ENCODE measurements around the gene CCN2. TPM values are rescaled to one million over a fixed set of nuclear protein-coding genes. Genes with fewer than 3 reads are reported as not detected.
A peak's percentile ranks its signal among the peaks of the same experiment; 100 is the strongest.

CCN2 gene
- total RNA-seq, 8 experiments from 2014 or later, result 0.56 to 293 (median 3.0) TPM

- peaks cover 10 to 24% of the 10 kb centered on the region in 2 donors for H3K4me1 ChIP-seq (replicated peaks in 1 of 2)
- WGBS, 10 experiments, result 7 to 95% (median 83%) methylated on average over 2 to 11 of the region's 18 CpGs; no CpG with 5 or more reads in 1 of the 10 experiments
- peak overlapping the region in 2 of 5 donors; percentile 3 to 55 for H3K4me3 ChIP-seq
- no peak for ATAC-seq (replicated peaks in 6 of 8)
- in situ Hi-C loops (cut with MboI; ENCODE audit: low pct_unique_long_range_greater_than_20kb in 2 of 9, low sequenced_read_pairs in 9 of 9, unreplicated experiment in 9 of 9), result loop anchor here in 1 of 9 experiments (25.0 kb wide), 1 partner anchor 263 kb away; no protein-coding TSS in a partner anchor
- H3K27ac ChIP-seq, result no peak overlapping the region
Observed at GRCh38 chr6:131948692-131949619, 2.2 kb downstream of the CCN2 start.

- H3K27ac ChIP-seq, result no peak overlapping the region
- 33 to 94% (median 86%) methylated on average over 1 to 3 of the region's 3 CpGs for WGBS, 10 experiments
- in situ Hi-C loops (cut with MboI; ENCODE audit: low pct_unique_long_range_greater_than_20kb in 2 of 9, low sequenced_read_pairs in 9 of 9, unreplicated experiment in 9 of 9), result loop anchor here in 1 of 9 experiments (25.0 kb wide), 1 partner anchor 264 kb away; no protein-coding TSS in a partner anchor
- ATAC-seq (replicated peaks in 6 of 8), result no peak
- H3K4me1 ChIP-seq (replicated peaks in 1 of 2), result peaks cover 10 to 21% of the 10 kb centered on the region in 2 donors
- peak overlapping the region in 1 of 5 donors; percentile 12 for H3K4me3 ChIP-seq
Observed at GRCh38 chr6:131947986-131948661, 3.0 kb downstream of the CCN2 start.

GRCh38 chr6:131946992-131947955, 3.9 kb downstream of the CCN2 start:
- in situ Hi-C loops (cut with MboI; ENCODE audit: low pct_unique_long_range_greater_than_20kb in 2 of 9, low sequenced_read_pairs in 9 of 9, unreplicated experiment in 9 of 9), result loop anchor here in 1 of 9 experiments (25.0 kb wide), 1 partner anchor 265 kb away; no protein-coding TSS in a partner anchor
- no peak for ATAC-seq (replicated peaks in 6 of 8)

GRCh38 chr6:131946404-131946991, 4.7 kb downstream of the CCN2 start:
- H3K4me1 ChIP-seq (replicated peaks in 1 of 2), result peaks cover under 1 to 7% of the 10 kb centered on the region in 2 donors
- ATAC-seq (replicated peaks in 6 of 8), result no peak
- in situ Hi-C loops (cut with MboI; ENCODE audit: low pct_unique_long_range_greater_than_20kb in 2 of 9, low sequenced_read_pairs in 9 of 9, unreplicated experiment in 9 of 9), result loop anchor here in 1 of 9 experiments (25.0 kb wide), 1 partner anchor 266 kb away; no protein-coding TSS in a partner anchor
- WGBS, 10 experiments, result 67 to 100% (median 81%) methylated on average over 1 to 5 of the region's 5 CpGs; no CpG with 5 or more reads in 1 of the 10 experiments
- no peak overlapping the region for H3K27ac ChIP-seq
- no peak overlapping the region for H3K4me3 ChIP-seq

More at GRCh38 chr6:131946992-131947955, 3.9 kb downstream of the CCN2 start:
- peak overlapping the region in 1 of 5 donors; percentile 3 for H3K4me3 ChIP-seq
- WGBS, 10 experiments, result 14 to 96% (median 71%) methylated on average over 3 to 6 of the region's 6 CpGs
- H3K4me1 ChIP-seq (replicated peaks in 1 of 2), result peaks cover 8 to 15% of the 10 kb centered on the region in 2 donors
- no peak overlapping the region for H3K27ac ChIP-seq

- Histone ChIP-seq H3K4me1 (replicated peaks in 1 of 2) (peaks cover 0 to 7% of the 10 kb centered on the region in 2 donors), H3K4me3 (no peak overlapping the region), H3K27ac (no peak overlapping the region)
- in situ Hi-C loops (cut with MboI; ENCODE audit: low pct_unique_long_range_greater_than_20kb in 2 of 9, low sequenced_read_pairs in 9 of 9, unreplicated experiment in 9 of 9), result loop anchor here in 1 of 9 experiments (25.0 kb wide), 1 partner anchor 266 kb away; no protein-coding TSS in a partner anchor
- WGBS, 10 experiments, result 86 to 100% (median 96%) methylated on average over 1 of the region's 1 CpG; no CpG with 5 or more reads in 2 of the 10 experiments
- ATAC-seq (replicated peaks in 6 of 8), result no peak
Observed at GRCh38 chr6:131945971-131946370, 5.2 kb downstream of the CCN2 start.

- H3K4me1 ChIP-seq (replicated peaks in 1 of 2), result peaks cover 8 to 13% of the 10 kb centered on the region in 2 donors
- 18 to 100% (median 78%) methylated on average over 2 to 7 of the region's 8 CpGs for WGBS, 10 experiments
- peak in 5 of 8 experiments; percentile 29 to 82 (median 53) for ATAC-seq (replicated peaks in 6 of 8)
- in situ Hi-C loops (cut with MboI; ENCODE audit: low pct_unique_long_range_greater_than_20kb in 2 of 9, low sequenced_read_pairs in 9 of 9, unreplicated experiment in 9 of 9), result loop anchor here in 1 of 9 experiments (25.0 kb wide), 1 partner anchor 274 kb away; no protein-coding TSS in a partner anchor
- H3K4me3 ChIP-seq, result no peak overlapping the region
- H3K27ac ChIP-seq, result no peak overlapping the region
Observed at GRCh38 chr6:131937703-131938631, 13.2 kb downstream of the CCN2 start.

- WGBS, 10 experiments, result 0 to 62% (median 38%) methylated on average over 1 to 2 of the region's 2 CpGs; no CpG with 5 or more reads in 3 of the 10 experiments
- H3K27ac ChIP-seq, result no peak overlapping the region
- in situ Hi-C loops (cut with MboI; ENCODE audit: low pct_unique_long_range_greater_than_20kb in 2 of 9, low sequenced_read_pairs in 9 of 9, unreplicated experiment in 9 of 9), result loop anchor here in 1 of 9 experiments (25.0 kb wide), 1 partner anchor 275 kb away; no protein-coding TSS in a partner anchor
- no peak overlapping the region for H3K4me3 ChIP-seq
- peaks cover 8 to 13% of the 10 kb centered on the region in 2 donors for H3K4me1 ChIP-seq (replicated peaks in 1 of 2)
- ATAC-seq (replicated peaks in 6 of 8), result peak in 4 of 8 experiments; percentile 19 to 99 (median 74)
Observed at GRCh38 chr6:131937226-131937625, 13.9 kb downstream of the CCN2 start.

GRCh38 chr6:131936156-131936555, 15.0 kb downstream of the CCN2 start:
- Histone ChIP-seq H3K4me1 (replicated peaks in 1 of 2) (peaks cover 8 to 13% of the 10 kb centered on the region in 2 donors), H3K4me3 (no peak overlapping the region), H3K27ac (no peak overlapping the region)
- 57 to 100% (median 90%) methylated on average over 2 to 4 of the region's 4 CpGs; no CpG with 5 or more reads in 1 of the 10 experiments for WGBS, 10 experiments
- in situ Hi-C loops (cut with MboI; ENCODE audit: low pct_unique_long_range_greater_than_20kb in 2 of 9, low sequenced_read_pairs in 9 of 9, unreplicated experiment in 9 of 9), result loop anchor here in 1 of 9 experiments (25.0 kb wide), 1 partner anchor 276 kb away; no protein-coding TSS in a partner anchor
- no peak for ATAC-seq (replicated peaks in 6 of 8)

GRCh38 chr6:131931063-131931750, 20.0 kb downstream of the CCN2 start:
- ATAC-seq (replicated peaks in 6 of 8), result peak in 1 of 8 experiments; percentile 41
- H3K4me3 ChIP-seq, result no peak overlapping the region
- in situ Hi-C loops (cut with MboI; ENCODE audit: low pct_unique_long_range_greater_than_20kb in 2 of 9, low sequenced_read_pairs in 9 of 9, unreplicated experiment in 9 of 9), result loop anchor here in 1 of 9 experiments (25.0 kb wide), 1 partner anchor 281 kb away; no protein-coding TSS in a partner anchor
- 33 to 100% (median 95%) methylated on average over 1 to 2 of the region's 2 CpGs; no CpG with 5 or more reads in 4 of the 10 experiments for WGBS, 10 experiments
- H3K4me1 ChIP-seq (replicated peaks in 1 of 2), result no peaks in the 10 kb centered on the region
- no peak overlapping the region for H3K27ac ChIP-seq

GRCh38 chr6:131929976-131930375, 21.2 kb downstream of the CCN2 start:
- no peak for ATAC-seq (replicated peaks in 6 of 8)
- H3K4me1 ChIP-seq (replicated peaks in 1 of 2), result no peaks in the 10 kb centered on the region
- H3K27ac ChIP-seq, result no peak overlapping the region
- in situ Hi-C loops (cut with MboI; ENCODE audit: low pct_unique_long_range_greater_than_20kb in 2 of 9, low sequenced_read_pairs in 9 of 9, unreplicated experiment in 9 of 9), result loop anchor here in 1 of 9 experiments (25.0 kb wide), 1 partner anchor 282 kb away; no protein-coding TSS in a partner anchor
- H3K4me3 ChIP-seq, result no peak overlapping the region
- 11 to 100% (median 78%) methylated on average over 1 of the region's 1 CpG; no CpG with 5 or more reads in 1 of the 10 experiments for WGBS, 10 experiments
